ENCODE data around the gene SMAP1.

GRCh38 chr6:70823651-70824050 is 156.0 kb downstream of the SMAP1 start:
- TF ChIP-seq CTCF (IDR thresholded peaks at IDR 0.05) (no peak), POLR2A (IDR thresholded peaks at IDR 0.05) (no peak), EP300 (IDR thresholded peaks at IDR 0.05) (no peak), POLR2AphosphoS5 (IDR thresholded peaks at IDR 0.05) (no peak)

Measured in gastroesophageal sphincter (tissue), 3 donors.